A549 (cell line): Measurements from ENCODE around the gene GMDS. TPM values are rescaled to one million over a fixed set of nuclear protein-coding genes. Genes with fewer than 3 reads are reported as not detected.

Source experiments
- ATAC-seq, 2 experiments: fragments of 200-7000 bp in 1 of 2; fragments of >200 bp in 1 of 2; cut with Nextera tagmentation in 1 of 2; cut with Tn5 transposase in 1 of 2; 3 replicates each; pipeline versions ENCODE4 v1.8.0 to v1.9.1; 2018 to 2020; ENCODE audit warnings: mild to moderate bottlenecking in 1 of 2, moderate library complexity in 1 of 2
- CTCF ChIA-PET: fragments of 300-600 bp; sonication (Branson Sonifier 250); formaldehyde crosslinking; extraction: SDS; loops from one replicate; lab custom pipeline; 2021; ENCODE audit warnings: antibody characterized with exemption, inconsistent platforms; lab: Yijun Ruan, JAX
- POLR2A ChIA-PET: fragments of 350-600 bp; formaldehyde crosslinking; extraction: SDS; loops from one replicate; lab custom pipeline; 2021; ENCODE audit warnings: antibody characterized with exemption, inconsistent platforms; lab: Yijun Ruan, JAX
- DNase-seq, 2 experiments: peaks; one replicate each; pipeline versions ENCODE4 v3.0.0 to v3.0.0-alpha.2; 2011 to 2016; ENCODE audit warnings: low read depth in 1 of 2, low spot score in 1 of 2
- FAIRE-seq: peaks from 2 replicates; lab custom pipeline; 2011; peaks lifted over from hg19 to GRCh38; lab: Jason Lieb, UNC
- H3K27ac ChIP-seq, 2 experiments: fragments of >200 bp; sonication (Bioruptor Twin); formaldehyde crosslinking; 3 replicates each; pipeline ENCODE4 v1.5.1; 2016 to 2017
- H3K4me1 ChIP-seq: fragments of >200 bp; sonication (Bioruptor Twin); formaldehyde crosslinking; 3 replicates; pipeline ENCODE4 v1.6.1; 2016
- H3K4me2 ChIP-seq: fragments of >200 bp; sonication (Bioruptor Twin); formaldehyde crosslinking; 3 replicates; pipeline ENCODE4 v1.6.1; 2016
- H3K4me3 ChIP-seq: fragments of >200 bp; sonication (Bioruptor Twin); formaldehyde crosslinking; 3 replicates; pipeline ENCODE4 v1.5.1; 2016
- H3K9me3 ChIP-seq: fragments of >200 bp; sonication (Bioruptor Twin); formaldehyde crosslinking; 3 replicates; pipeline ENCODE4 v1.6.1; 2016
- CBX8 ChIP-seq: fragments of 200-600 bp; sonication (generic); IDR thresholded peaks from 2 replicates; pipeline ENCODE4 v1.6.1; 2016
- CHD2 ChIP-seq: fragments of 150-350 bp; IDR thresholded peaks from 2 replicates; pipeline ENCODE4 v1.6.1; 2014; ENCODE audit warnings: low read length; ENCODE audit not compliant: partially characterized antibody
- CTCF ChIP-seq: fragments of >200 bp; sonication (Bioruptor Twin); formaldehyde crosslinking; IDR thresholded peaks from 3 replicates; pipeline ENCODE4 v1.5.1; 2016
- EHF ChIP-seq: fragments of 250-450 bp; sonication (Bioruptor Pico); IDR thresholded peaks from 2 replicates; pipeline ENCODE4 v1.5.0; 2020; ENCODE audit warnings: mild to moderate bottlenecking
- EHMT2 ChIP-seq: fragments of 200-600 bp; sonication (generic); IDR thresholded peaks from 2 replicates; pipeline ENCODE4 v1.6.1; 2016; ENCODE audit warnings: antibody characterized with exemption, low read depth, mild to moderate bottlenecking, moderate library complexity
- EP300 ChIP-seq, 2 experiments: fragments of >200 bp; sonication (Bioruptor Twin); formaldehyde crosslinking; IDR thresholded peaks; 2 replicates in 1 of 2; 3 replicates in 1 of 2; pipeline ENCODE4 v1.6.1; 2016 to 2017
- ESRRA ChIP-seq: fragments of 150-350 bp; IDR thresholded peaks from 2 replicates; pipeline ENCODE4 v1.6.1; 2014; ENCODE audit warnings: mild to moderate bottlenecking, low read length, borderline replicate concordance
- FOSL2 ChIP-seq, 2 experiments: fragments of 450-650 bp in 1 of 2; fragments of >200 bp in 1 of 2; sonication (Bioruptor Twin) in 1 of 2; formaldehyde crosslinking; IDR thresholded peaks; 2 replicates each; pipeline versions ENCODE4 v1.5.0 to v1.6.1; 2016 to 2020; ENCODE audit warnings: mild to moderate bottlenecking in 1 of 2, moderate library complexity in 1 of 2
- GATA3 ChIP-seq: IDR thresholded peaks from 2 replicates; pipeline ENCODE4 v1.6.1; 2012; ENCODE audit warnings: borderline replicate concordance
- HDAC2 ChIP-seq: fragments of 200-600 bp; sonication (generic); IDR thresholded peaks from 2 replicates; pipeline ENCODE4 v1.6.1; 2016
- HES2 ChIP-seq: fragments of >200 bp; sonication (Bioruptor Twin); formaldehyde crosslinking; IDR thresholded peaks from 2 replicates; pipeline ENCODE4 v1.6.1; 2016
- HOXA7 ChIP-seq: fragments of 250-450 bp; sonication (Bioruptor Pico); IDR thresholded peaks from 2 replicates; pipeline ENCODE4 v1.5.0; 2020; ENCODE audit warnings: mild to moderate bottlenecking, moderate library complexity
- HOXB13 ChIP-seq: fragments of 250-450 bp; sonication (Bioruptor Pico); IDR thresholded peaks from 2 replicates; pipeline ENCODE4 v1.5.0; 2020; ENCODE audit warnings: low read depth, mild to moderate bottlenecking, moderate library complexity
- HOXB5 ChIP-seq: fragments of 250-450 bp; sonication (Bioruptor Pico); IDR thresholded peaks from 2 replicates; pipeline ENCODE4 v1.5.0; 2020; ENCODE audit warnings: mild to moderate bottlenecking, moderate library complexity
- JUNB ChIP-seq: fragments of >200 bp; sonication (Bioruptor Twin); formaldehyde crosslinking; IDR thresholded peaks from 2 replicates; pipeline ENCODE4 v1.6.1; 2016
- KDM1A ChIP-seq: fragments of 200-600 bp; sonication (generic); IDR thresholded peaks from 2 replicates; pipeline ENCODE4 v1.6.1; 2016; ENCODE audit warnings: low read depth, mild to moderate bottlenecking
- MAFK ChIP-seq: fragments of 450-650 bp; IDR thresholded peaks from 2 replicates; pipeline ENCODE4 v1.6.1; 2014; ENCODE audit not compliant: partially characterized antibody
- MYC ChIP-seq: IDR thresholded peaks from 2 replicates; pipeline ENCODE4 v1.6.1; 2012; ENCODE audit warnings: mild to moderate bottlenecking, inconsistent platforms, low read length, improper control_type of control experiment, borderline replicate concordance
- NFE2L2 ChIP-seq: fragments of 150-350 bp; conservative IDR thresholded peaks from 2 replicates; pipeline ENCODE4 v1.6.1; 2014; ENCODE audit warnings: low read length
- NPAS2 ChIP-seq: fragments of 250-450 bp; sonication (Bioruptor Pico); IDR thresholded peaks from 2 replicates; pipeline ENCODE4 v1.8.0; 2022; ENCODE audit warnings: mild to moderate bottlenecking, moderate library complexity, borderline replicate concordance
- NR3C1 ChIP-seq: fragments of >200 bp; sonication (Bioruptor Twin); formaldehyde crosslinking; IDR thresholded peaks from 3 replicates; pipeline ENCODE4 v1.6.1; 2017
- POLR2A ChIP-seq: IDR thresholded peaks from 2 replicates; pipeline ENCODE4 v1.6.1; 2012; ENCODE audit warnings: mild to moderate bottlenecking, low read length
- RARB ChIP-seq: fragments of 250-450 bp; sonication (Bioruptor Pico); IDR thresholded peaks from 2 replicates; pipeline ENCODE4 v1.8.0; 2021; ENCODE audit warnings: mild to moderate bottlenecking, moderate library complexity
- RNF2 ChIP-seq: fragments of 200-600 bp; sonication (generic); IDR thresholded peaks from 2 replicates; pipeline ENCODE4 v1.6.1; 2016; ENCODE audit warnings: low read depth, mild to moderate bottlenecking, antibody characterized with exemption, moderate library complexity, borderline replicate concordance
- ZSCAN20 ChIP-seq: fragments of 250-450 bp; sonication (Bioruptor Pico); IDR thresholded peaks from 2 replicates; pipeline ENCODE4 v1.8.0; 2022; ENCODE audit warnings: mild to moderate bottlenecking, moderate library complexity
- WGBS: methylation state at CpG from one replicate; pipeline ENCODE4 v1.1.6; 2017; ENCODE audit errors: missing lambda C conversion rate; 5-methylcytosine and 5-hydroxymethylcytosine counted together
- polyA plus RNA-seq, 4 experiments: library from polyadenylated mRNA; depleted of rRNA in 3 of 4; stranded (reverse); fragments of >200 nt; fragmentation: RNase III in 1 of 4; extraction: RNeasy Plus Mini Kit Qiagen cat#74134 plus additional on column Dnase treatment in 1 of 4; gene quantifications; 2 replicates in 3 of 4; 3 replicates in 1 of 4; pipeline ENCODE4 v1.2.3, GENCODE V29; 2011 to 2017
- TF ChIP-seq, protein P1 (sequence below): IDR thresholded peaks from 2 replicates; pipeline ENCODE4 v1.6.1; 2012
- TF ChIP-seq, protein P2 (sequence below): fragments of 250-450 bp; sonication (Bioruptor Pico); IDR thresholded peaks from 2 replicates; pipeline ENCODE4 v1.5.0; 2021; ENCODE audit warnings: mild to moderate bottlenecking, moderate library complexity, borderline replicate concordance
- TF ChIP-seq, protein P3 (sequence below): fragments of 200-600 bp; sonication (generic); IDR thresholded peaks from 2 replicates; pipeline ENCODE4 v1.6.1; 2016; ENCODE audit warnings: antibody characterized with exemption, mild to moderate bottlenecking, moderate library complexity

Gene GMDS
- polyA plus RNA-seq, 2 of the 4 experiments (the other 2 are of a cell fraction): 9.9 to 12.4 TPM

DNA sequence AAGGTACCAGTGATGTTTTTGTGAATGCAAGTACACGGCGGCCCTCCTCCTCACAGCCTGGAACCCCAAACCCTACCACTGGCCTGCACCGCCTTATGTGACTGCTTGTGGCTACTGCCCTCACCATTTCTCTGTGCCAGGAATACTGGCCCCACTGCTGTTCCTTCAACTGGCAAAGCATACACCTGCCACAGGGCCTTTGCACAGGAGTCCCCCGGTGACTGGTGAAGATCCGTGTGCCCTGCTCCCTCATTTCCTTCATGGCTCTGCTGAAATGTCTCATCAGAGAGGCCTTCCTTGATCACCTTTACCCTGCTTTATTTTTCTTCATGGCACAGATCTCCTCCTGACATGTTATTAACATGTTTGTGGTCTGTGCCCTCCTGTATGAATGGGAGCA lies 581.9 kb downstream of the GMDS start:
- ATAC-seq: no peak
- Histone ChIP-seq H3K4me2 (no peak overlapping the region), H3K4me1 (no peaks in the 10 kb centered on the region), H3K9me3 (no peaks in the 10 kb centered on the region), H3K27ac (no peak overlapping the region), H3K4me3 (no peak overlapping the region)
- ChIA-PET POLR2A (no interaction called here), CTCF (interaction anchor here (1.3 kb wide), 1 partner anchor 23 kb away, joined by 4 read pairs; no protein-coding TSS in a partner anchor)
- no peak for FAIRE-seq
- TF ChIP-seq, protein P1, sequence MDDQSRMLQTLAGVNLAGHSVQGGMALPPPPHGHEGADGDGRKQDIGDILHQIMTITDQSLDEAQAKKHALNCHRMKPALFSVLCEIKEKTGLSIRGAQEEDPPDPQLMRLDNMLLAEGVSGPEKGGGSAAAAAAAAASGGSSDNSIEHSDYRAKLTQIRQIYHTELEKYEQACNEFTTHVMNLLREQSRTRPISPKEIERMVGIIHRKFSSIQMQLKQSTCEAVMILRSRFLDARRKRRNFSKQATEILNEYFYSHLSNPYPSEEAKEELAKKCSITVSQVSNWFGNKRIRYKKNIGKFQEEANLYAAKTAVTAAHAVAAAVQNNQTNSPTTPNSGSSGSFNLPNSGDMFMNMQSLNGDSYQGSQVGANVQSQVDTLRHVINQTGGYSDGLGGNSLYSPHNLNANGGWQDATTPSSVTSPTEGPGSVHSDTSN: no peak
- TF ChIP-seq NR3C1 (no peak), NPAS2 (no peak)
- no peak for DNase-seq
- WGBS: 92% methylated on average over 5 of the region's 5 CpGs

DNA sequence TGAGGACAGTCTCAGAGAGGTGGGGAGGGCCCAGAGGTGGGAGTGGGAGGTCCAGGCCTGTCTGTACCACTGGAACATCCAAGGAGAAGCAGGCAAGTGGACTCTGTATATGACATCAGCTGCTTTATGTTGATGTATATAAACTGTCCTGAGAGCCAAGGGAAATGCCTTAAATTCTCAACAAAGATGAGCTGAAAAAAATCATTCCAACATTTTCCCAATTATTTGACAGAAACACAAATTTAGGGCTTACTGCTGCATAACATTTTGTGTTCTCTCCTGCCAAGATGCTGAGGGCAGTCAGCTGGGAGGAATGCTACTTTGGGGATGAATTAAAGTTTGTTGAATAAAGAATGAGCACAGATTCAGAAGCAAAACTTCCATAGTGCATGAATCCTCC lies 582.9 kb downstream of the GMDS start:
- ChIA-PET CTCF (interaction anchor here (1.3 kb wide), 1 partner anchor 24 kb away, joined by 4 read pairs; no protein-coding TSS in a partner anchor), POLR2A (no interaction called here)
- H3K4me1 ChIP-seq: no peaks in the 10 kb centered on the region
- no peak; a peak in 1 of 6 replicates for ATAC-seq
- no peaks in the 10 kb centered on the region for H3K9me3 ChIP-seq
- TF ChIP-seq HDAC2: no peak
- no peak for TF ChIP-seq CHD2
- no peak for TF ChIP-seq HOXB5
- TF ChIP-seq, protein P2, sequence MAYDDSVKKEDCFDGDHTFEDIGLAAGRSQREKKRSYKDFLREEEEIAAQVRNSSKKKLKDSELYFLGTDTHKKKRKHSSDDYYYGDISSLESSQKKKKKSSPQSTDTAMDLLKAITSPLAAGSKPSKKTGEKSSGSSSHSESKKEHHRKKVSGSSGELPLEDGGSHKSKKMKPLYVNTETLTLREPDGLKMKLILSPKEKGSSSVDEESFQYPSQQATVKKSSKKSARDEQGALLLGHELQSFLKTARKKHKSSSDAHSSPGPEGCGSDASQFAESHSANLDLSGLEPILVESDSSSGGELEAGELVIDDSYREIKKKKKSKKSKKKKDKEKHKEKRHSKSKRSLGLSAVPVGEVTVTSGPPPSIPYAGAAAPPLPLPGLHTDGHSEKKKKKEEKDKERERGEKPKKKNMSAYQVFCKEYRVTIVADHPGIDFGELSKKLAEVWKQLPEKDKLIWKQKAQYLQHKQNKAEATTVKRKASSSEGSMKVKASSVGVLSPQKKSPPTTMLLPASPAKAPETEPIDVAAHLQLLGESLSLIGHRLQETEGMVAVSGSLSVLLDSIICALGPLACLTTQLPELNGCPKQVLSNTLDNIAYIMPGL (CRISPR knock-in tag): no peak
- TF ChIP-seq NFE2L2: no peak
- TF ChIP-seq EHMT2: no peak
- TF ChIP-seq RNF2: no peak
- no peak for TF ChIP-seq HOXB13
- no peak for TF ChIP-seq GATA3
- no peak for TF ChIP-seq FOSL2 (IDR thresholded peaks at IDR 0.05)
- TF ChIP-seq FOSL2 (CRISPR knock-in tag; IDR thresholded peaks at IDR 0.05): no peak
- TF ChIP-seq POLR2A: no peak
- no peak for TF ChIP-seq ZSCAN20 (CRISPR knock-in tag)
- TF ChIP-seq MYC: no peak
- TF ChIP-seq KDM1A: no peak
- no peak overlapping the region for H3K4me2 ChIP-seq
- H3K4me3 ChIP-seq: no peak overlapping the region
- DNase-seq: no peak
- FAIRE-seq: no peak
- H3K27ac ChIP-seq: no peak overlapping the region

DNA sequence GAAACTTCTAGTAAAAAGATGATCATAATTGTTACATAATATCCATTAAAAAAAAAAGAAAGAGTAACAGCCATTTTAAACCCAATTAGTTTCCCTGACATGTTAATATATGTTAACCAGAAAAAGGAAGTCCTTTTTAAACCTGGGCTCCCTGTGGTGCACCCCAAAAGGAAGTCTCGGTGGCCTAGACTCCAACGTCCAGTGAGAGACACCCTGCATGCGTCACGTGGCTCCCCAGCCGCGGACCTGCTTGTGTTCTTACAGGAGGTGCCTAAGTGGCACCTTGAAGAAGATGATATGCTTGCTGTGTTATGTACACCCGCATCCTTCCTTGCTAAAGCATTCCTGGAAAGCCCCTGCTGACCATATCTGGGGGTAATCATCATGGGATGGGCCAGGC lies 585.6 kb downstream of the GMDS start:
- Histone ChIP-seq H3K27ac (no peak overlapping the region), H3K4me2 (no peak overlapping the region), H3K4me3 (no peak overlapping the region), H3K4me1 (no peaks in the 10 kb centered on the region), H3K9me3 (no peaks in the 10 kb centered on the region)
- 72% methylated on average over 7 of the region's 7 CpGs for WGBS
- ATAC-seq (no peak), DNase-seq (no peak), FAIRE-seq (no peak)
- POLR2A ChIA-PET: no interaction called here
- CTCF ChIA-PET: no interaction called here
- TF ChIP-seq HOXA7 (CRISPR knock-in tag) (no peak), HES2 (no peak), GATA3 (no peak), MYC (no peak), HOXB13 (no peak), EP300 (IDR thresholded peaks at IDR 0.05) (no peak), MAFK (no peak), JUNB (no peak), CTCF (no peak), HOXB5 (no peak), FOSL2 (IDR thresholded peaks at IDR 0.05) (no peak), FOSL2 (CRISPR knock-in tag; IDR thresholded peaks at IDR 0.05) (no peak), CBX8 (no peak), RARB (CRISPR knock-in tag) (no peak), ESRRA (no peak), EHMT2 (no peak), CHD2 (no peak), EHF (CRISPR knock-in tag) (no peak)
- TF ChIP-seq, protein P3, sequence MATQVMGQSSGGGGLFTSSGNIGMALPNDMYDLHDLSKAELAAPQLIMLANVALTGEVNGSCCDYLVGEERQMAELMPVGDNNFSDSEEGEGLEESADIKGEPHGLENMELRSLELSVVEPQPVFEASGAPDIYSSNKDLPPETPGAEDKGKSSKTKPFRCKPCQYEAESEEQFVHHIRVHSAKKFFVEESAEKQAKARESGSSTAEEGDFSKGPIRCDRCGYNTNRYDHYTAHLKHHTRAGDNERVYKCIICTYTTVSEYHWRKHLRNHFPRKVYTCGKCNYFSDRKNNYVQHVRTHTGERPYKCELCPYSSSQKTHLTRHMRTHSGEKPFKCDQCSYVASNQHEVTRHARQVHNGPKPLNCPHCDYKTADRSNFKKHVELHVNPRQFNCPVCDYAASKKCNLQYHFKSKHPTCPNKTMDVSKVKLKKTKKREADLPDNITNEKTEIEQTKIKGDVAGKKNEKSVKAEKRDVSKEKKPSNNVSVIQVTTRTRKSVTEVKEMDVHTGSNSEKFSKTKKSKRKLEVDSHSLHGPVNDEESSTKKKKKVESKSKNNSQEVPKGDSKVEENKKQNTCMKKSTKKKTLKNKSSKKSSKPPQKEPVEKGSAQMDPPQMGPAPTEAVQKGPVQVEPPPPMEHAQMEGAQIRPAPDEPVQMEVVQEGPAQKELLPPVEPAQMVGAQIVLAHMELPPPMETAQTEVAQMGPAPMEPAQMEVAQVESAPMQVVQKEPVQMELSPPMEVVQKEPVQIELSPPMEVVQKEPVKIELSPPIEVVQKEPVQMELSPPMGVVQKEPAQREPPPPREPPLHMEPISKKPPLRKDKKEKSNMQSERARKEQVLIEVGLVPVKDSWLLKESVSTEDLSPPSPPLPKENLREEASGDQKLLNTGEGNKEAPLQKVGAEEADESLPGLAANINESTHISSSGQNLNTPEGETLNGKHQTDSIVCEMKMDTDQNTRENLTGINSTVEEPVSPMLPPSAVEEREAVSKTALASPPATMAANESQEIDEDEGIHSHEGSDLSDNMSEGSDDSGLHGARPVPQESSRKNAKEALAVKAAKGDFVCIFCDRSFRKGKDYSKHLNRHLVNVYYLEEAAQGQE: no peak
